Measurements from ENCODE around the gene CIDEC.

GRCh38 chr3:9876991-9877390 is 3.1 kb downstream of the CIDEC start:
- no peak for TF ChIP-seq CTCF (IDR thresholded peaks at IDR 0.05; ENCODE audit: poor library complexity, severe bottlenecking)
- TF ChIP-seq TAF1 (IDR thresholded peaks at IDR 0.05; ENCODE audit: low read depth), result no peak
- no peak for TF ChIP-seq POLR2AphosphoS5 (IDR thresholded peaks at IDR 0.05)
- TF ChIP-seq EZH2 (IDR thresholded peaks at IDR 0.05; ENCODE audit: borderline replicate concordance, insufficient read depth, low read length, poor library complexity, severe bottlenecking), result no peak
